HepG2 (cell line): ENCODE measurements around the gene ID3. TPM values are rescaled to one million over a fixed set of nuclear protein-coding genes. Genes with fewer than 3 reads are reported as not detected.

ENCODE experiments used
- ATAC-seq: fragments of 200-7000 bp; cut with Tn5 transposase; 3 replicates; pipeline ENCODE4 v1.9.1; 2020; ENCODE audit warnings: mild to moderate bottlenecking, moderate library complexity
- BruUV-seq: library from RNA; stranded (reverse); fragments of 400-500 nt; replicated peaks from 2 replicates; lab custom pipeline; 2021; lab: Mats Ljungman, UMichigan
- CTCF ChIA-PET: fragments of 300-600 bp; formaldehyde crosslinking; extraction: SDS; loops from one replicate; lab custom pipeline; 2021; ENCODE audit warnings: low total read pairs, inconsistent platforms, low intra/inter-chr PET ratio; lab: Yijun Ruan, JAX
- POLR2A ChIA-PET: fragments of 350-600 bp; sonication (Branson Sonifier 250); formaldehyde crosslinking; loops from one replicate; lab custom pipeline; 2020; ENCODE audit warnings: antibody characterized with exemption, inconsistent platforms; lab: Yijun Ruan, JAX
- DNase-seq: peaks from one replicate; pipeline ENCODE4 v3.0.0-alpha.2; 2015; ENCODE audit warnings: low spot score
- FAIRE-seq: peaks from 3 replicates; lab custom pipeline; 2011; peaks lifted over from hg19 to GRCh38; lab: Jason Lieb, UNC
- H2AFZ ChIP-seq: one replicate; pipeline ENCODE4 v1.6.1; 2011; ENCODE audit warnings: low read length, inconsistent platforms
- H3K27ac ChIP-seq: fragments of 300-600 bp; 3 replicates; pipeline ENCODE4 v1.8.0; 2011; ENCODE audit warnings: mixed run types, mild to moderate bottlenecking, mixed read lengths, low read length, inconsistent platforms; ENCODE audit not compliant: insufficient read depth; ENCODE audit errors: extremely low read length
- H3K27me3 ChIP-seq, 2 experiments: fragments of 200-600 bp in 1 of 2; 2 replicates in 1 of 2; 3 replicates in 1 of 2; pipeline versions ENCODE4 v1.6.0 to v1.8.0; 2011; ENCODE audit warnings: low read length in 2 of 2, mild to moderate bottlenecking in 2 of 2, moderate library complexity in 2 of 2, inconsistent platforms in 1 of 2; ENCODE audit not compliant: insufficient read depth in 2 of 2, control insufficient read depth in 1 of 2
- H3K36me3 ChIP-seq, 2 experiments: fragments of 200-600 bp in 1 of 2; replicated peaks in 1 of 2; 2 replicates in 1 of 2; 3 replicates in 1 of 2; pipeline versions ENCODE4 v1.5.1 to v1.8.0; 2011; ENCODE audit warnings: low read length in 2 of 2, inconsistent platforms in 1 of 2; ENCODE audit not compliant: insufficient read depth in 2 of 2, control insufficient read depth in 1 of 2
- H3K4me1 ChIP-seq: 2 replicates; pipeline ENCODE4 v1.5.1; 2012; ENCODE audit warnings: low read length, inconsistent platforms; ENCODE audit not compliant: insufficient read depth
- H3K4me2 ChIP-seq: 2 replicates; pipeline ENCODE4 v1.6.0; 2011; ENCODE audit warnings: low read depth, low read length, inconsistent platforms
- H3K4me3 ChIP-seq, 3 experiments: fragments of 200-600 bp in 1 of 3; sonication (generic), shearing (Covaris generic) in 1 of 3; replicated peaks in 1 of 3; 2 replicates each; pipeline ENCODE4 v1.5.1; 2011 to 2016; ENCODE audit warnings: low read length in 3 of 3, inconsistent platforms in 2 of 3, low read depth in 2 of 3, mild to moderate bottlenecking in 2 of 3, control low read depth in 1 of 3, mixed read lengths in 1 of 3; ENCODE audit not compliant: insufficient read depth in 1 of 3
- H3K79me2 ChIP-seq: one replicate; pipeline ENCODE4 v1.6.1; 2011; ENCODE audit warnings: low read length, inconsistent platforms; ENCODE audit not compliant: insufficient read depth
- H3K9ac ChIP-seq: 2 replicates; pipeline ENCODE4 v1.6.0; 2011; ENCODE audit warnings: mild to moderate bottlenecking, low read depth, low read length, inconsistent platforms; ENCODE audit not compliant: insufficient read depth
- H3K9me3 ChIP-seq: 2 replicates; pipeline ENCODE4 v1.5.1; 2012; ENCODE audit warnings: mild to moderate bottlenecking, low read length
- H4K20me1 ChIP-seq: 2 replicates; pipeline ENCODE4 v1.6.0; 2011; ENCODE audit warnings: inconsistent platforms, mild to moderate bottlenecking, low read length, moderate library complexity; ENCODE audit not compliant: insufficient read depth
- AHR ChIP-seq: IDR thresholded peaks from 2 replicates; pipeline ENCODE4 v1.6.1; 2018; ENCODE audit warnings: missing genetic modification reagents, missing compliant biosample characterization
- CHD4 ChIP-seq: fragments of 200-600 bp; sonication (generic); IDR thresholded peaks from 2 replicates; pipeline ENCODE4 v1.7.0; 2017; ENCODE audit warnings: mild to moderate bottlenecking, low read length, borderline replicate concordance
- GFI1 ChIP-seq: sonication (generic); formaldehyde crosslinking; IDR thresholded peaks from 2 replicates; pipeline ENCODE4 v1.5.0; 2020; ENCODE audit warnings: missing genetic modification reagents, mild to moderate bottlenecking, borderline replicate concordance
- KAT2B ChIP-seq: fragments of 150-350 bp; IDR thresholded peaks from 2 replicates; pipeline ENCODE4 v1.6.1; 2014; ENCODE audit warnings: low read depth, low read length, borderline replicate concordance
- NAIF1 ChIP-seq: sonication (generic); formaldehyde crosslinking; IDR thresholded peaks from 2 replicates; pipeline ENCODE4 v1.5.0; 2020; ENCODE audit warnings: mild to moderate bottlenecking, missing genetic modification reagents, borderline replicate concordance
- SIN3A ChIP-seq: IDR thresholded peaks from 2 replicates; pipeline ENCODE4 v1.6.1; 2011; ENCODE audit warnings: low read depth, mild to moderate bottlenecking, control low read depth, low read length, borderline replicate concordance
- ZFYVE20 ChIP-seq: sonication (generic); formaldehyde crosslinking; IDR thresholded peaks from 2 replicates; pipeline ENCODE4 v1.8.0; 2023; ENCODE audit warnings: low read depth, mild to moderate bottlenecking, moderate library complexity, missing genetic modification reagents, borderline replicate concordance
- ZNF20 ChIP-seq: sonication (generic); formaldehyde crosslinking; IDR thresholded peaks from 2 replicates; pipeline ENCODE4 v1.4.0; 2020; ENCODE audit warnings: mild to moderate bottlenecking, moderate library complexity, missing genetic modification reagents
- ZNF263 ChIP-seq: sonication (generic); formaldehyde crosslinking; IDR thresholded peaks from 2 replicates; pipeline ENCODE4 v1.4.0; 2020; ENCODE audit warnings: missing genetic modification reagents
- ZNF605 ChIP-seq: sonication (generic); formaldehyde crosslinking; IDR thresholded peaks from 2 replicates; pipeline ENCODE4 v1.8.0; 2022; ENCODE audit warnings: mild to moderate bottlenecking, missing genetic modification reagents
- ZNF615 ChIP-seq: sonication (generic); formaldehyde crosslinking; IDR thresholded peaks from 2 replicates; pipeline ENCODE4 v1.5.0; 2020; ENCODE audit warnings: mild to moderate bottlenecking, missing genetic modification reagents, borderline replicate concordance
- ZNF761 ChIP-seq: sonication (generic); formaldehyde crosslinking; conservative IDR thresholded peaks from 2 replicates; pipeline ENCODE4 v1.4.0; 2020; ENCODE audit warnings: mild to moderate bottlenecking, missing genetic modification reagents
- ZNF766 ChIP-seq: sonication (generic); formaldehyde crosslinking; IDR thresholded peaks from 2 replicates; pipeline ENCODE4 v1.5.0; 2020; ENCODE audit warnings: missing genetic modification reagents, borderline replicate concordance
- WGBS: methylation state at CpG from one replicate; pipeline ENCODE4 v1.1.6; 2017; ENCODE audit warnings: low lambda C conversion rate; 5-methylcytosine and 5-hydroxymethylcytosine counted together
- in situ Hi-C: cut with HindIII; loops from 2 replicates; pipeline ENCODE4 v1.10.0; 2017; ENCODE audit warnings: low pct_unique_long_range_greater_than_20kb; ENCODE audit not compliant: extremely low pct_ligation_motif_present
- intact Hi-C: fragments of 100-400 bp; cut with micrococcal nuclease; formaldehyde crosslinking; loops from one replicate; pipeline ENCODE4 v1.10.0; 2022; ENCODE audit not compliant: unreplicated experiment
- polyA plus RNA-seq, 8 experiments: library from polyadenylated mRNA; depleted of rRNA in 3 of 8; stranded (reverse) in 7 of 8; unstranded in 1 of 8; fragments of >200 nt; fragmentation: Illumina TruSeq in 4 of 8; extraction: Trizol in 4 of 8; gene quantifications; 2 replicates each; pipeline versions ENCODE4 v1.2.1 to v1.2.3, GENCODE V29; 2011 to 2016; ENCODE audit warnings: low read depth in 4 of 8, missing spikeins in 1 of 8, mixed read lengths in 1 of 8; ENCODE audit not compliant: insufficient read depth in 1 of 8
- total RNA-seq, 5 experiments: library from RNA; depleted of rRNA; stranded (reverse); fragments of >200 nt; fragmentation: Illumina TruSeq; extraction: Trizol; gene quantifications; 2 replicates each; pipeline ENCODE4 v1.2.3, GENCODE V29; 2016; ENCODE audit warnings: low read depth in 1 of 5

Gene ID3
- total and polyA plus RNA-seq, 2 of the 13 experiments (the other 11 are each of a cell fraction or from before 2014, with no cell fraction given) = 64.8 to 115 TPM

- BruUV-seq = TSS peak; percentile 64
- Histone ChIP-seq H3K27me3 (no peaks in the 10 kb centered on the region; a peak in 1 of 5 replicates), H3K27ac (peak overlapping the region; percentile 98), H2AFZ (no peak overlapping the region), H3K4me1 (peaks cover 74% of the 10 kb centered on the region), H3K4me2 (peak overlapping the region; percentile 95), H3K79me2 (peaks cover 25% of the 10 kb centered on the region), H3K4me3 (peak overlapping the region in 2 of 3 experiments; percentile 8 to 55; a peak in 3 of 6 replicates), H3K9ac (peak overlapping the region; percentile 97), H4K20me1 (peaks cover 9% of the 10 kb centered on the region; the same call in 1 of the 2 replicates), H3K36me3 (no peaks in the 10 kb centered on the region), H3K9me3 (no peaks in the 10 kb centered on the region)
- TF ChIP-seq SIN3A (0 out of 2 replicates have a peak, but pooled peaks have one; percentile 3), ZNF766 (CRISPR knock-in tag) (0 out of 2 replicates have a peak, but pooled peaks have one; percentile 56), ZNF615 (peak; percentile 60; the same call in 1 of the 2 replicates), ZNF263 (CRISPR knock-in tag) (0 out of 2 replicates have a peak, but pooled peaks have one; percentile 8), NAIF1 (CRISPR knock-in tag) (no peak), ZFYVE20 (CRISPR knock-in tag) (no peak), ZNF605 (CRISPR knock-in tag) (0 out of 2 replicates have a peak, but pooled peaks have one; percentile 32), AHR (CRISPR knock-in tag) (no peak), ZNF20 (CRISPR knock-in tag) (no peak), ZNF761 (CRISPR knock-in tag) (0 out of 2 replicates have a peak, but pooled peaks have one; percentile 2), CHD4 (no peak), GFI1 (CRISPR knock-in tag) (0 out of 2 replicates have a peak, but pooled peaks have one; percentile 30), KAT2B (no peak)
- in situ Hi-C loops = no loop called here
- intact Hi-C loops = loop anchor here (5.0 to 10.0 kb wide), 2 partner anchors 37 to 189 kb away; partner anchors contain the start of gene ELOA
- ATAC-seq (no peak), FAIRE-seq (peak; percentile 26), DNase-seq (no peak)
- 78% methylated on average over 15 of the region's 15 CpGs for WGBS
- ChIA-PET POLR2A (interaction anchor here (0.6 to 6.0 kb wide), 15 partner anchors 9 to 211 kb away, joined by 3 to 54 read pairs (median 4); partner anchors contain the start of genes HNRNPR and RPL11), CTCF (no interaction called here)
Observed at GRCh38 chr1:23555270-23555985, 3.9 kb downstream of the ID3 start.
